Measurements from ENCODE around the gene LPP. TPM values are rescaled to one million over a fixed set of nuclear protein-coding genes. Genes with fewer than 3 reads are reported as not detected.
A peak's percentile ranks its signal among the peaks of the same experiment; 100 is the strongest.

The LPP gene
- total and polyA plus RNA-seq, 8 donors: 4.9 to 84.4 (median 45.9) TPM

- TF ChIP-seq CTCF (IDR thresholded peaks at IDR 0.05): no peak
- intact Hi-C loops (cut with DNase I): no loop called here
- H3K4me1 ChIP-seq: no peaks in the 10 kb centered on the region
- DNase-seq: no peak
- FAIRE-seq: no peak
- no peak for ATAC-seq
- no peak overlapping the region for H3K27ac ChIP-seq
- no peaks in the 10 kb centered on the region for H3K27me3 ChIP-seq
- no peak overlapping the region for H3K4me3 ChIP-seq
- WGBS, 2 donors: 87 to 91% methylated on average over 5 of the region's 5 CpGs
- H3K36me3 ChIP-seq: no peaks in the 10 kb centered on the region
- H3K9me3 ChIP-seq: no peaks in the 10 kb centered on the region
Measured at GRCh38 chr3:188861842-188862744, 708.1 kb downstream of the LPP start.

- no peak for FAIRE-seq
- no peak overlapping the region for H3K27ac ChIP-seq
- no peaks in the 10 kb centered on the region for H3K4me1 ChIP-seq
- no peak for TF ChIP-seq CTCF (IDR thresholded peaks at IDR 0.05)
- no peaks in the 10 kb centered on the region for H3K9me3 ChIP-seq
- 74 to 76% methylated on average over 3 of the region's 3 CpGs for WGBS, 2 donors
- no peaks in the 10 kb centered on the region for H3K36me3 ChIP-seq
- no peaks in the 10 kb centered on the region for H3K27me3 ChIP-seq
- intact Hi-C loops (cut with DNase I): no loop called here
- ATAC-seq: peak in 1 of 4 donors; percentile 61
- DNase-seq: no peak
- no peak overlapping the region for H3K4me3 ChIP-seq
Measured at GRCh38 chr3:188863999-188864406, 710.0 kb downstream of the LPP start.

- Histone ChIP-seq H3K4me3 (no peak overlapping the region), H3K36me3 (no peaks in the 10 kb centered on the region), H3K27ac (no peak overlapping the region), H3K27me3 (no peaks in the 10 kb centered on the region), H3K4me1 (no peaks in the 10 kb centered on the region), H3K9me3 (no peaks in the 10 kb centered on the region)
- WGBS, 2 donors: 89 to 90% methylated on average over 4 of the region's 4 CpGs
- DNase-seq (no peak), ATAC-seq (no peak), FAIRE-seq (no peak)
- no peak for TF ChIP-seq CTCF (IDR thresholded peaks at IDR 0.05)
- intact Hi-C loops (cut with DNase I): no loop called here
Measured at GRCh38 chr3:188867691-188868265, 713.8 kb downstream of the LPP start.

- Histone ChIP-seq H3K27me3 (no peaks in the 10 kb centered on the region), H3K9me3 (no peaks in the 10 kb centered on the region), H3K4me3 (no peak overlapping the region), H3K27ac (no peak overlapping the region), H3K4me1 (no peaks in the 10 kb centered on the region), H3K36me3 (no peaks in the 10 kb centered on the region)
- 94 to 95% methylated on average over 1 of the region's 1 CpG for WGBS, 2 donors
- FAIRE-seq (no peak), DNase-seq (no peak), ATAC-seq (no peak)
- intact Hi-C loops (cut with DNase I): no loop called here
- no peak for TF ChIP-seq CTCF (IDR thresholded peaks at IDR 0.05)
Measured at GRCh38 chr3:188868803-188869202, 714.8 kb downstream of the LPP start.

- ATAC-seq: no peak
Measured at GRCh38 chr3:188869628-188870027, 715.7 kb downstream of the LPP start.

More at GRCh38 chr3:188869628-188870027, 715.7 kb downstream of the LPP start:
- peaks cover 0 to 4% (median 0%) of the 10 kb centered on the region in 3 donors for H3K36me3 ChIP-seq
- no peak overlapping the region for H3K27ac ChIP-seq
- no peaks in the 10 kb centered on the region for H3K4me1 ChIP-seq
- DNase-seq (no peak), FAIRE-seq (no peak)
- 96 to 98% methylated on average over 3 of the region's 3 CpGs for WGBS, 2 donors
- intact Hi-C loops (cut with DNase I): no loop called here
- no peak overlapping the region for H3K4me3 ChIP-seq
- no peaks in the 10 kb centered on the region for H3K9me3 ChIP-seq
- no peaks in the 10 kb centered on the region for H3K27me3 ChIP-seq
- no peak for TF ChIP-seq CTCF (IDR thresholded peaks at IDR 0.05)
